HEK293 (cell line): ENCODE measurements around the gene SERGEF.

Source experiments
- HOXC10 ChIP-seq: sonication (generic); formaldehyde crosslinking; IDR thresholded peaks from 2 replicates; pipeline ENCODE4 v1.8.1; 2023; ENCODE audit warnings: mild to moderate bottlenecking, missing genetic modification reagents
- ZIC2 ChIP-seq: fragments of 450-650 bp; formaldehyde crosslinking; IDR thresholded peaks from 2 replicates; pipeline ENCODE4 v1.5.1; 2016; ENCODE audit warnings: missing biosample characterization, missing genetic modification characterization
- ZNF274 ChIP-seq, 2 experiments: fragments of 200-500 bp in 1 of 2; fragments of 450-650 bp in 1 of 2; sonication (Bioruptor generic) in 1 of 2; formaldehyde crosslinking in 1 of 2; IDR thresholded peaks; 2 replicates each; pipeline versions ENCODE4 v1.5.1 to v1.6.1; 2014 to 2016; ENCODE audit warnings: borderline replicate concordance in 1 of 2, inconsistent platforms in 1 of 2, low read length in 1 of 2, missing biosample characterization in 1 of 2, missing genetic modification characterization in 1 of 2
- ZNF530 ChIP-seq: fragments of 450-650 bp; formaldehyde crosslinking; IDR thresholded peaks from 2 replicates; pipeline ENCODE4 v1.5.1; 2016; ENCODE audit warnings: low read depth, missing biosample characterization, missing genetic modification characterization
- ZNF549 ChIP-seq: fragments of 450-650 bp; IDR thresholded peaks from 2 replicates; pipeline ENCODE4 v1.5.1; 2018; ENCODE audit warnings: missing biosample characterization, missing genetic modification characterization, mild to moderate bottlenecking, inconsistent platforms, moderate library complexity
- ZNF747 ChIP-seq: fragments of 450-650 bp; formaldehyde crosslinking; IDR thresholded peaks from 2 replicates; pipeline ENCODE4 v1.5.1; 2016; ENCODE audit warnings: missing biosample characterization, missing genetic modification characterization
- ZNF768 ChIP-seq: fragments of 450-650 bp; formaldehyde crosslinking; IDR thresholded peaks from 2 replicates; pipeline ENCODE4 v1.5.1; 2018; ENCODE audit warnings: missing biosample characterization, mild to moderate bottlenecking, missing genetic modification characterization
- ZSCAN23 ChIP-seq: fragments of 450-650 bp; formaldehyde crosslinking; IDR thresholded peaks from 2 replicates; pipeline ENCODE4 v1.5.1; 2016; ENCODE audit warnings: missing biosample characterization, missing genetic modification characterization
- TF ChIP-seq, protein P1 (sequence below): fragments of 450-650 bp; formaldehyde crosslinking; IDR thresholded peaks from 2 replicates; pipeline ENCODE4 v1.5.1; 2016; ENCODE audit warnings: missing biosample characterization, missing genetic modification characterization
- TF ChIP-seq, protein P2 (sequence below): fragments of 450-650 bp; formaldehyde crosslinking; IDR thresholded peaks from 2 replicates; pipeline ENCODE4 v1.5.1; 2016; ENCODE audit warnings: missing biosample characterization, missing genetic modification characterization
- TF ChIP-seq, protein P3 (sequence below): fragments of 450-650 bp; formaldehyde crosslinking; IDR thresholded peaks from 2 replicates; pipeline ENCODE4 v1.5.1; 2016; ENCODE audit warnings: missing biosample characterization, missing genetic modification characterization
- TF ChIP-seq, protein P4 (sequence below): fragments of 450-650 bp; formaldehyde crosslinking; IDR thresholded peaks from 2 replicates; pipeline ENCODE4 v1.5.1; 2016; ENCODE audit warnings: missing biosample characterization, missing genetic modification characterization

DNA sequence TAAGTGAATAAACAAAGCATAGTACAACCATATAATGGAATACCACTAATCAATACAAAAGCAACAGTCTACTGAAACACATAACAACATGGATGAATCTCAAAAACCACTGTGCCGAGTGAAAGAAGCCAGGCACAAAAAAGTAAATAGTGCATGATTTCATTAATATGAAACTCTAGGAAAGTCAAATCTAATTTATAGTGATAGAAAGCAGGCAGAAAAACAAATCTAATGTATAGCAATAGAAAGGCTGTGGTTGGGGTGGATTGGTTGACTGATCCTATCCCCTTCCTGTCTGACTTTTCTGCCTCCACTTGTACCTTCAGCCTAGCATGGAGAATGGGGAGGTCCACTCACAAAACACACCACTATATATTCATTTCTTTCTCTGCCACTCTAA, 115.4 kb downstream of the SERGEF start:
- TF ChIP-seq HOXC10 (no peak), ZNF530 (tag by site-specific recombination) (no peak), ZIC2 (tag by site-specific recombination) (no peak), ZSCAN23 (tag by site-specific recombination) (no peak), ZNF768 (tag by site-specific recombination) (no peak), ZNF549 (tag by site-specific recombination) (no peak), ZNF274 (IDR thresholded peaks at IDR 0.05; ENCODE audit: low read length) (no peak), ZNF274 (tag by site-specific recombination; IDR thresholded peaks at IDR 0.05; ENCODE audit: borderline replicate concordance) (no peak), ZNF747 (tag by site-specific recombination) (no peak)
- TF ChIP-seq, protein P1, sequence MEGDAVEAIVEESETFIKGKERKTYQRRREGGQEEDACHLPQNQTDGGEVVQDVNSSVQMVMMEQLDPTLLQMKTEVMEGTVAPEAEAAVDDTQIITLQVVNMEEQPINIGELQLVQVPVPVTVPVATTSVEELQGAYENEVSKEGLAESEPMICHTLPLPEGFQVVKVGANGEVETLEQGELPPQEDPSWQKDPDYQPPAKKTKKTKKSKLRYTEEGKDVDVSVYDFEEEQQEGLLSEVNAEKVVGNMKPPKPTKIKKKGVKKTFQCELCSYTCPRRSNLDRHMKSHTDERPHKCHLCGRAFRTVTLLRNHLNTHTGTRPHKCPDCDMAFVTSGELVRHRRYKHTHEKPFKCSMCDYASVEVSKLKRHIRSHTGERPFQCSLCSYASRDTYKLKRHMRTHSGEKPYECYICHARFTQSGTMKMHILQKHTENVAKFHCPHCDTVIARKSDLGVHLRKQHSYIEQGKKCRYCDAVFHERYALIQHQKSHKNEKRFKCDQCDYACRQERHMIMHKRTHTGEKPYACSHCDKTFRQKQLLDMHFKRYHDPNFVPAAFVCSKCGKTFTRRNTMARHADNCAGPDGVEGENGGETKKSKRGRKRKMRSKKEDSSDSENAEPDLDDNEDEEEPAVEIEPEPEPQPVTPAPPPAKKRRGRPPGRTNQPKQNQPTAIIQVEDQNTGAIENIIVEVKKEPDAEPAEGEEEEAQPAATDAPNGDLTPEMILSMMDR (tag by site-specific recombination) = no peak
- TF ChIP-seq, protein P2, sequence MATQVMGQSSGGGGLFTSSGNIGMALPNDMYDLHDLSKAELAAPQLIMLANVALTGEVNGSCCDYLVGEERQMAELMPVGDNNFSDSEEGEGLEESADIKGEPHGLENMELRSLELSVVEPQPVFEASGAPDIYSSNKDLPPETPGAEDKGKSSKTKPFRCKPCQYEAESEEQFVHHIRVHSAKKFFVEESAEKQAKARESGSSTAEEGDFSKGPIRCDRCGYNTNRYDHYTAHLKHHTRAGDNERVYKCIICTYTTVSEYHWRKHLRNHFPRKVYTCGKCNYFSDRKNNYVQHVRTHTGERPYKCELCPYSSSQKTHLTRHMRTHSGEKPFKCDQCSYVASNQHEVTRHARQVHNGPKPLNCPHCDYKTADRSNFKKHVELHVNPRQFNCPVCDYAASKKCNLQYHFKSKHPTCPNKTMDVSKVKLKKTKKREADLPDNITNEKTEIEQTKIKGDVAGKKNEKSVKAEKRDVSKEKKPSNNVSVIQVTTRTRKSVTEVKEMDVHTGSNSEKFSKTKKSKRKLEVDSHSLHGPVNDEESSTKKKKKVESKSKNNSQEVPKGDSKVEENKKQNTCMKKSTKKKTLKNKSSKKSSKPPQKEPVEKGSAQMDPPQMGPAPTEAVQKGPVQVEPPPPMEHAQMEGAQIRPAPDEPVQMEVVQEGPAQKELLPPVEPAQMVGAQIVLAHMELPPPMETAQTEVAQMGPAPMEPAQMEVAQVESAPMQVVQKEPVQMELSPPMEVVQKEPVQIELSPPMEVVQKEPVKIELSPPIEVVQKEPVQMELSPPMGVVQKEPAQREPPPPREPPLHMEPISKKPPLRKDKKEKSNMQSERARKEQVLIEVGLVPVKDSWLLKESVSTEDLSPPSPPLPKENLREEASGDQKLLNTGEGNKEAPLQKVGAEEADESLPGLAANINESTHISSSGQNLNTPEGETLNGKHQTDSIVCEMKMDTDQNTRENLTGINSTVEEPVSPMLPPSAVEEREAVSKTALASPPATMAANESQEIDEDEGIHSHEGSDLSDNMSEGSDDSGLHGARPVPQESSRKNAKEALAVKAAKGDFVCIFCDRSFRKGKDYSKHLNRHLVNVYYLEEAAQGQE (tag by site-specific recombination) = no peak
- TF ChIP-seq, protein P3, sequence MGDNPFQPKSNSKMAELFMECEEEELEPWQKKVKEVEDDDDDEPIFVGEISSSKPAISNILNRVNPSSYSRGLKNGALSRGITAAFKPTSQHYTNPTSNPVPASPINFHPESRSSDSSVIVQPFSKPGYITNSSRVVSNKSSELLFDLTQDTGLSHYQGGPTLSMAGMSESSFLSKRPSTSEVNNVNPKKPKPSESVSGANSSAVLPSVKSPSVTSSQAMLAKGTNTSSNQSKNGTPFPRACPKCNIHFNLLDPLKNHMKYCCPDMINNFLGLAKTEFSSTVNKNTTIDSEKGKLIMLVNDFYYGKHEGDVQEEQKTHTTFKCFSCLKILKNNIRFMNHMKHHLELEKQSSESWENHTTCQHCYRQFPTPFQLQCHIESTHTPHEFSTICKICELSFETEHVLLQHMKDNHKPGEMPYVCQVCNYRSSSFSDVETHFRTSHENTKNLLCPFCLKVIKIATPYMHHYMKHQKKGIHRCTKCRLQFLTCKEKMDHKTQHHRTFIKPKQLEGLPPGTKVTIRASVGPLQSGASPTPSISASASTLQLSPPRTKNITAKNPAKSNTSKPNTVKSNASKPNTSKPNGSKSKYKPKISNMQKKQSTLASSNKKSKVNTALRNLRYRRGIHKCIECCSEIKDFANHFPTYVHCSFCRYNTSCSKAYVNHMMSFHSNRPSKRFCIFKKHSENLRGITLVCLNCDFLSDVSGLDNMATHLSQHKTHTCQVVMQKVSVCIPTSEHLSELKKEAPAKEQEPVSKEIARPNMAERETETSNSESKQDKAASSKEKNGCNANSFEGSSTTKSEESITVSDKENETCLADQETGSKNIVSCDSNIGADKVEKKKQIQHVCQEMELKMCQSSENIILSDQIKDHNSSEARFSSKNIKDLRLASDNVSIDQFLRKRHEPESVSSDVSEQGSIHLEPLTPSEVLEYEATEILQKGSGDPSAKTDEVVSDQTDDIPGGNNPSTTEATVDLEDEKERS (tag by site-specific recombination) = no peak
- TF ChIP-seq, protein P4, sequence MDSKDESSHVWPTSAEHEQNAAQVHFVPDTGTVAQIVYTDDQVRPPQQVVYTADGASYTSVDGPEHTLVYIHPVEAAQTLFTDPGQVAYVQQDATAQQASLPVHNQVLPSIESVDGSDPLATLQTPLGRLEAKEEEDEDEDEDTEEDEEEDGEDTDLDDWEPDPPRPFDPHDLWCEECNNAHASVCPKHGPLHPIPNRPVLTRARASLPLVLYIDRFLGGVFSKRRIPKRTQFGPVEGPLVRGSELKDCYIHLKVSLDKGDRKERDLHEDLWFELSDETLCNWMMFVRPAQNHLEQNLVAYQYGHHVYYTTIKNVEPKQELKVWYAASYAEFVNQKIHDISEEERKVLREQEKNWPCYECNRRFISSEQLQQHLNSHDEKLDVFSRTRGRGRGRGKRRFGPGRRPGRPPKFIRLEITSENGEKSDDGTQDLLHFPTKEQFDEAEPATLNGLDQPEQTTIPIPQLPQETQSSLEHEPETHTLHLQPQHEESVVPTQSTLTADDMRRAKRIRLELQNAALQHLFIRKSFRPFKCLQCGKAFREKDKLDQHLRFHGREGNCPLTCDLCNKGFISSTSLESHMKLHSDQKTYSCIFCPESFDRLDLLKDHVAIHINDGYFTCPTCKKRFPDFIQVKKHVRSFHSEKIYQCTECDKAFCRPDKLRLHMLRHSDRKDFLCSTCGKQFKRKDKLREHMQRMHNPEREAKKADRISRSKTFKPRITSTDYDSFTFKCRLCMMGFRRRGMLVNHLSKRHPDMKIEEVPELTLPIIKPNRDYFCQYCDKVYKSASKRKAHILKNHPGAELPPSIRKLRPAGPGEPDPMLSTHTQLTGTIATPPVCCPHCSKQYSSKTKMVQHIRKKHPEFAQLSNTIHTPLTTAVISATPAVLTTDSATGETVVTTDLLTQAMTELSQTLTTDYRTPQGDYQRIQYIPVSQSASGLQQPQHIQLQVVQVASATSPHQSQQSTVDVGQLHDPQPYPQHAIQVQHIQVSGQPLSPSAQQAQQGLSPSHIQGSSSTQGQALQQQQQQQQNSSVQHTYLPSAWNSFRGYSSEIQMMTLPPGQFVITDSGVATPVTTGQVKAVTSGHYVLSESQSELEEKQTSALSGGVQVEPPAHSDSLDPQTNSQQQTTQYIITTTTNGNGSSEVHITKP (tag by site-specific recombination) = no peak
